HG03378 (cell line): ENCODE results near the gene SDF2L1.
"Not testable (repeated sequence)": the region's sequence is repeated elsewhere in the genome, so short reads cannot be mapped to it uniquely, and the experiment has no call there.

Experiments
- ATAC-seq: cut with Tn5 transposase; IDR thresholded peaks from one replicate; pipeline ENCODE4 v1.9.1; 2021; ENCODE audit warnings: mild to moderate bottlenecking, moderate library complexity; ENCODE audit not compliant: unreplicated experiment

SDF2L1 gene

DNA sequence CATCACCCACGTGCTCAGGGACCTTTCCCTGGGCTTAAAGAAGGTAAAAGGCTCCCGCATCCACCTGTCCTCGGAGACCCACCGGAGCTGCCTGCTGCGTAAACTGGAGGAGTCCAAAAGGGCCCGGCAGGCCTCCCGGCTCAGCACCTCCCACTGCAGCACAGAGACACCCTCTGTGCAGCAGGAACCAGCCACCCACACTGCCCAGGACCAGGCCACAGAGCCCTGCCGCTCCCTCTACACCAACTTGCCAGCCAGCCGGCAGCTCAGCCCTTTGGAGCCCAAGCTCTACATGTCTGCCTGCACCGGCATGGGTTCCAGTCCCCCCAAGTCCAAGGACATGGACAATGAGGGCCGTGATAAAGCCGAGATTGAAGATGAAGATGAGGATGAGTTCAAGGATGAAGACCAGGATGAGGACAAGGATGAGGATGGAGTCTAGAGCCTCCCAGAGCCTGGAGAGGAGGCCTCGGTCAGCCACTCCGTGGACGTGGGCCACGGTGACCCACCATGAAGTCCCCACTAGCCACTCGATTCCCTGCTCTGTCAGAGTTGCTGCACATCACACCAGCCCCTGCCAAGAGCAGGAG, 5.4 kb upstream of the SDF2L1 start:
- ATAC-seq, result no peak

DNA sequence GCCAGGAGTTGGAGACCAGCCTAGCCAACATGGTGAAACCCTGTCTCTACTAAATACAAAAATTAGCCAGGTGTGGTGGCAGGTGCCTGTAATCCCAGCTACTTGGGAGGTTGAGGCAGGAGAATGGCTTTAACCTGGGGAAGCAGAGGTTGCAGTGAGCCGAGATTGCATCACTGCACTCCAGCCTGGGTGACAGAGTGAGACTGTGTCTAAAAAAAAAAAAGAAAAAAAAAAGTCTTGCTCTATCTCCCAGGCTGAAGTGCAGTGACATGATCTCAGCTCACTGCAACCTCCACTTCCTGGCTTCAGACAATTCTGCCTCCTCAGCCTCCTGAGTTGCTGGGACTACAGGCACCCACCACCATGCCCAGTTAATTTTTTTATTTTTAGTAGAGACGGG, 4.7 kb upstream of the SDF2L1 start:
- ATAC-seq, result not testable (repeated sequence)

GRCh38 chr22:21639359-21639758, 2.7 kb upstream of the SDF2L1 start:
- ATAC-seq, result no peak

DNA sequence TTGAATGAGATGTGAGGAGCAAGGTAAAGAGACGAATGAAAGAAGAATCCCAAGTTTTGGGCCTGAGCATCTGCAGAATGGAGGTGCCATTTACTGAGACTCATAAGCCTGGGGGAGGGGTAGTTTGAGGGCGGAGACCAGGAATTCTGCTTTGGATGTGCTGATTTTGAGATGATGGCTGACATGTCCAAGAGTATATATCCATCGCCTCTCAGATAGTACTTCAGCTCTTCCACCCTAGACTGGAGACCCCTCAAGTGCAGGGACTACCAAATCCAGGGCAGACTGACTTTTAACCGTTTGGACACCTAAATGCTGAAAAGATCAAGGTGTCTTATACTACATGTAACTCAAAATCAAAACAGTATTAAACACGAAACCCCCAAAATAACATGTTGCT, 1.3 kb upstream of the SDF2L1 start:
- ATAC-seq, result no peak

DNA sequence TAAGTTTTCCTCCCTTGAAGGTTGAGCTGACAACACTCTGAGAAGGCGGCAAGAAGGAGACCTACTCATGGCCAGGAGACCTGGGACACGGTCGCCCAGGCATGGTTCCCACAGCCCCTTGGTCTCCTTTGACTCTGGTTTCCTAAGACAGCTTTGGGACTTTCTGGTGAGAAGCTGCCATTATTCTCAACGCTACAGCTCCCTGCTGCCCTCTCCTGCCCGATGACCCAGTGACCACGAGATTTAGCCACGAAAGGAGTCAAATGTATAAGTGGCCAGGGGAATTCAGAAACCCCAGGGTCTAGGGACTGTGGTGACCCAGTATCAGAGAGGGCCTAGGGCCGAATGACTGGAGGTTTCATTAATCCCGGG, 699 bp upstream of the SDF2L1 start:
- peak; percentile 10 for ATAC-seq

- no peak for ATAC-seq
Observed at GRCh38 chr22:21642584-21643448, 714 bp downstream of the SDF2L1 start.

DNA sequence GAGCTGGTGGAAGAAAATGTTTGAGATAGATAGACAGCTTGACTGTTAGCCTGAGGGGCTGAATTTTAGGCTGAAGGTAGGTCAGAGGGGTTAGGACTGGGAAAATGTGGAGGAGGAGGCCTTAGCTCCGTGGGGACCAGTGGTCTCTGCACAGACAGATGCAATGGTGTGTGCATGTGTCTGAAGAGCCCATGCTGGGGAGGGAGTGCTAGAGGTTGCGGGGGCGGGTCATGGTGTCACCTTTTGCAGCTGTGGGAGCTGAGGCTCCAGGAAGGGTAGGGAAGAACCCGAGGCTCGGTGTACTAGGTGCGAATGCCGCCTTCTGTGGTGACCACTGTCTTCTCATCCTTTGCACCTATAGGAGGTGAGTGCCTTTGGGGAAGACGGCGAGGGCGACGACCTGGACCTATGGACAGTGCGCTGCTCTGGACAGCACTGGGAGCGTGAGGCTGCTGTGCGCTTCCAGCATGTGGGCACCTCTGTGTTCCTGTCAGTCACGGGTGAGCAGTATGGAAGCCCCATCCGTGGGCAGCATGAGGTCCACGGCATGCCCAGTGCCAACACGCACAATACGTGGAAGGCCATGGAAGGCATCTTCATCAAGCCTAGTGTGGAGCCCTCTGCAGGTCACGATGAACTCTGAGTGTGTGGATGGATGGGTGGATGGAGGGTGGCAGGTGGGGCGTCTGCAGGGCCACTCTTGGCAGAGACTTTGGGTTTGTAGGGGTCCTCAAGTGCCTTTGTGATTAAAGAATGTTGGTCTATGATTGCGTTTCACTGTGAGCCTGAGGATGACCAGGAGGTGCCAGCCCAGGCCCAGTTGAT, 1.6 kb downstream of the SDF2L1 start:
- no peak for ATAC-seq

- not testable (repeated sequence) for ATAC-seq
Observed at GRCh38 chr22:21645513-21645912, 3.4 kb downstream of the SDF2L1 start.

GRCh38 chr22:21646608-21647590, 4.8 kb downstream of the SDF2L1 start:
- no peak for ATAC-seq

GRCh38 chr22:21650280-21650679, 8.2 kb downstream of the SDF2L1 start:
- ATAC-seq, result no peak

DNA sequence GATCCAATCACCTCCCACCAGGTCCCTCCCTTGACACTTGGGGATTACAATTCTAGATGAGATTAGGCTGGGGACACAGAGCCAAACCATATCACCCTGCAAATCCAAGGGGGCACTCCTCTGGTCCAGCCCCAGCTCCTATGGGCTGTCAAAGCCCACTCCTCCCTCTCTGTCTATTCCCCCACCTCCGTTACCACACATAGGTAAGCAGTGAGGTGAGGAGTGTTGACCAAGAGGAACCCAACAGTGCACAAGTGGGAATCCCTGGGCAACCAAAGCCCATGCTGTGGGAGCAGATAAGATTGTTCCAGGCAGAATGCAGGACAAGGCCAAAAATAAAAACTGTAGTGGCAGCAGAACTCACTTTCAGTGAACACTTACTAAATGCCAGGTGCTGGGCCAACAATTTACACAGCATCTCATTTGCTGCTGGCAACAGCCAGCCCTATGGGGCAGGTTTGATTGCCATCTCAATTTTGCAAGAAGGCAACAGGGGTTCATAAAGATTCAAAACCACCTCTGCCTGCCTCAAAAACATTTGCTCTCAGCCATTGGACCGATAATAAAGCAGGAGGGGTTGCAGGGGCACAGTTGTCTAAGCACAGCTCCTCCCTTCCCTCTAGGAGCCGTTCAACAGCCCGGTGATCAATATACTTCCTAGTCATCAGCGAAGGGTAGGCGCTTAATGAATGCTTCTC, 8.9 kb downstream of the SDF2L1 start:
- no peak for ATAC-seq

DNA sequence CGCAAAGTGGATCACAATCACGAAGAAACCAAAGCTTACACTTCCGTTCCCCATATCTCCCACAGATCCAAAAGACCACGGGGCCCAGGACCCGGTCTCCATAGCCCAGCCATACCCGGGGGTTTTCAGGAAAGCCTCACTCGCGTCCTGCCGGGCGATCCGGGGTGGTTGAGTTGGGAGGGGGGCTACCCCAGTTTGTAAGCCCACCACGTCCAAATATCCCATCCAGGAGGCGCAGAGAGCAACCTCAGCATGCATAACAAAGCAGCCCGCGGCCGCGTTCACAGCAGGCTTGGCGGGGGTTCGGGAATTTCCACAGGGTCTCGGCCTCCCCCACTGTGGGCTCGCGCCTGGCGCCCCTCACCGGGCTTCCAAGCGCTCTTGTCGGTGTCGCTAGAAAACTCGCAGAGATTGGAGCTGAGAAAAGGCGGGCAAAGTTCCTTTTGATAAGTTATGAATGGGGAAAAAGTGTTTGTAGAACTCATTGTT, 9.5 kb downstream of the SDF2L1 start:
- ATAC-seq, result no peak

GRCh38 chr22:21652010-21652546, 10.0 kb downstream of the SDF2L1 start:
- peak; percentile 72 for ATAC-seq

DNA sequence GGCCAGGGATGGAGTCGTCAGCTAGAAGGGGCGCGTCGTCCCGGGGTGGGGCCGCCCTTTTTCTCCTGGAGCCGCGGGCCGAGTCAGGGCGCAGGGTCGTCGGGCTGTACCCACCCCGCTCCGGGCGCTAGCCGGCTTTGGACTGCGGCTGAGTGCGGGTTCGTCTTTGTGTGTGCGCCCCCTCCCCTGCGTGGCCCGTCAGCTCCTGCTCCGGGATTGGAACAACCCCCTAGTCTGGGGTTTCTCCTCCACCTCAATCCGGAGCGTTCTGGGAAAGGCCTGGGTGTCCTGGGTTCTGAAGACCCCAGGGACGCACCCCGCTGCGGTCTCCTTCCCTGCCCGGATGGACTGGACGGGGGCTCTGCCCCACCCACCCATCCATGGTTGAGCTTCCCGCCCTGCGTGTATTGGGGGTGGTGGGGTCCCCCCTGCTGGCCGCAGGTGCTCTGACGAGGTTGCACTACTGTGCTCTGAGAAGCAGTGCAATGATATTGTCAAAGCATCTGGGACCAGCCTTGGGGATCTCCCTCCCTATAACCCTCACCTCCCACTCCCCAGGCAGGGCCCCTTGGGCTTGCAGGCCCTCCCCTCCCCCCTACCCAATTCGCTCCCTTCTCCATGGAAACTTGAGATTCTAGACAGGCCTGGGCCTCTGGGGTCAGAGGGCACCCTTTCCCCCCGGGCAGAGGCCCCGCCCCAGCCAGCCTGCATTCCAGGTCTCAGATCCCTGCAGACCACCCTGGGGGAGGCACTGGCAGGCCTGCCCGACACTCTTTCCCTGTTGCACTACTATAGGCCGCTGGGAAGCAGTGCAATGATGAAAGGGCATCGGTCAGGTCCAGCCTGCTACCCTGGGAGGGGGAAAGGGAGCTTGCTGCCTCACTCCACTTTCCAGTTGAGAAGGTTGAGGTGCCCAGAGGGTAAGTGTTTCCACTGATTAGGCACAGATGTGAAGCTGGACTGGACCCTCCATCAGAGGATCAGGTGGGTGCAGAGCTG, 10.7 kb downstream of the SDF2L1 start:
- no peak for ATAC-seq

GRCh38 chr22:21657020-21657359, 14.9 kb downstream of the SDF2L1 start:
- ATAC-seq, result no peak

GRCh38 chr22:21657360-21658032, 15.4 kb downstream of the SDF2L1 start:
- ATAC-seq, result no peak

DNA sequence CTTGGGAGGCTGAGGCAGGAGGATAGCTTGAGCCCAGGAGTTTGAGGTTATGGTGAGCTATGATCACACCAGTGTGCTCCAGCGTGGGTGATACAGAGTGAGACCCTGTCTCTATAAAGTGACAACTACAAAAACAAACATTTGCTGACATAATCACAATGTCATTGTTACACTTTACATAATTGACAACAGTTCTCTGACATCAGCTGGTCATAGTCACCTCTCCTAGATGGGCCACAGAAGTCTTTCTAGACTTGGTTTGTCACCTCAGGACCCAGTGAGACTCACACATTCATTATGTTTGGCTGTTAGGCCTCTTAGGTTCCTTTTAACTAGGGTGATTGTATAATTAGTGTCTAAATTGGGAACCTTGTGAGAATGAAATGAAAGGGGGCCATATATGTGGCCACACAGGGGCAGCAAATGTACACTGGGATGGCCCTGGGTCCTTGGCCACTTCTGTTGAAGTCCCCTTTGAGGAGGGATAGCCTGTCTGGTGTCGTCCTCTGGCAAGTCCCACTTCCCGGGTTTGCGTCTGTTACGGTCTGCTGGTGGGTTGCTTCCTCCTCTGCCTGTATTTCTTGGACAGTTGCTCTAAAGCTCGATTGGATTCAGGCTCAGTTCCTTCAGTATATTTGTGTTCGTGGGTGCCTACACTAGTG, 17.9 kb downstream of the SDF2L1 start:
- no peak for ATAC-seq
